PFSK-1 (cell line): Measurements from ENCODE around the gene CORO2A.

ENCODE experiments used
- POLR2AphosphoS5 ChIP-seq: IDR thresholded peaks from 2 replicates; pipeline ENCODE4 v1.6.1; 2012; ENCODE audit warnings: low read depth, mild to moderate bottlenecking, control low read depth, low read length, moderate library complexity
- TAF1 ChIP-seq: IDR thresholded peaks from 2 replicates; pipeline ENCODE4 v1.6.1; 2012; ENCODE audit warnings: low read length, control low read depth, borderline replicate concordance; ENCODE audit not compliant: insufficient read depth

DNA sequence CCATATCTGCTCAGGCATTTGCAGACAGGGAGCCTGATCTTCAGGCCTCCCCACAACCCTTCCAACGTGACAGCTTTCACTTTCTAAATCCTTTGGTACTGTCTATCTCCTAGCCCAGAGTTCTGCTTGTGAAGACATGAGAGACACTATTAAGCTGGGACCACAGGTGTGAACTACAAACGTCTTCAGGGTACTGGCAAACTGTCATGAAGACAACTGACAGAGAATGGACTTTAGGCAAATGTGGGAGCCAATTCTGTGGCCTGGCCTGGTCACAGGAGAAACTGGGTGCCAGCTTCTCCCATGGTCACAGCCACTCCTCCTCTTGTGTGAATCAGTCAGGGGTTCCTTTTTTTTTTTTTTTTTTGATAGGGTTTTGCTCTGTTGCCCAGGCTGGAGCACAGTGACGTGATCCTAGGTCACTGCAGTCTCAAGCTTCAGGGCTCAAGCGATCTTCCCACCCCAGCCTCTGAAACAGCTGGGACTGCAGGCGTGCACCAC is 83.9 kb downstream of the CORO2A start:
- TF ChIP-seq TAF1 (no peak), POLR2AphosphoS5 (no peak)
